ENCODE measurements around the gene FRMD4B. TPM values are rescaled to one million over a fixed set of nuclear protein-coding genes. Genes with fewer than 3 reads are reported as not detected.

The FRMD4B gene
- total RNA-seq, 1 donor from 2014 or later = 16.4 TPM

- H3K4me3 ChIP-seq (ENCODE audit: low read depth, low read length) = no peak overlapping the region
- no peaks in the 10 kb centered on the region for H3K27me3 ChIP-seq (ENCODE audit: control insufficient read depth, insufficient read depth, low read length)
- TF ChIP-seq CTCF (IDR thresholded peaks at IDR 0.05; ENCODE audit: insufficient read depth, low read length, poor library complexity, severe bottlenecking) = no peak
- H3K36me3 ChIP-seq (ENCODE audit: control insufficient read depth, insufficient read depth, low read length) = no peaks in the 10 kb centered on the region
- DNase-seq (ENCODE audit: low read depth) = no peak
Measured at GRCh38 chr3:69359916-69360315, 26.0 kb downstream of the FRMD4B start.

- no peak for DNase-seq (ENCODE audit: low read depth)
- no peak overlapping the region for H3K4me3 ChIP-seq (ENCODE audit: low read depth, low read length)
- no peaks in the 10 kb centered on the region for H3K36me3 ChIP-seq (ENCODE audit: control insufficient read depth, insufficient read depth, low read length)
- no peak for TF ChIP-seq CTCF (IDR thresholded peaks at IDR 0.05; ENCODE audit: insufficient read depth, low read length, poor library complexity, severe bottlenecking)
- no peaks in the 10 kb centered on the region for H3K27me3 ChIP-seq (ENCODE audit: control insufficient read depth, insufficient read depth, low read length)
Measured at GRCh38 chr3:69359339-69359893, 26.5 kb downstream of the FRMD4B start.

- Histone ChIP-seq H3K27me3 (ENCODE audit: control insufficient read depth, insufficient read depth, low read length) (no peaks in the 10 kb centered on the region), H3K36me3 (ENCODE audit: control insufficient read depth, insufficient read depth, low read length) (no peaks in the 10 kb centered on the region), H3K4me3 (ENCODE audit: low read depth, low read length) (no peak overlapping the region)
- DNase-seq (ENCODE audit: low read depth) = no peak
- no peak for TF ChIP-seq CTCF (IDR thresholded peaks at IDR 0.05; ENCODE audit: insufficient read depth, low read length, poor library complexity, severe bottlenecking)
Measured at GRCh38 chr3:69357196-69357595, 28.7 kb downstream of the FRMD4B start.

- Histone ChIP-seq H3K4me3 (ENCODE audit: low read depth, low read length) (no peak overlapping the region), H3K27me3 (ENCODE audit: control insufficient read depth, insufficient read depth, low read length) (no peaks in the 10 kb centered on the region), H3K36me3 (ENCODE audit: control insufficient read depth, insufficient read depth, low read length) (no peaks in the 10 kb centered on the region)
- no peak for DNase-seq (ENCODE audit: low read depth)
- no peak for TF ChIP-seq CTCF (IDR thresholded peaks at IDR 0.05; ENCODE audit: insufficient read depth, low read length, poor library complexity, severe bottlenecking)
Measured at GRCh38 chr3:69354948-69355347, 30.9 kb downstream of the FRMD4B start.

GRCh38 chr3:69353503-69353902 is 32.4 kb downstream of the FRMD4B start:
- no peak overlapping the region for H3K4me3 ChIP-seq (ENCODE audit: low read depth, low read length)

More at GRCh38 chr3:69353503-69353902, 32.4 kb downstream of the FRMD4B start:
- no peak for DNase-seq (ENCODE audit: low read depth)
- Histone ChIP-seq H3K27me3 (ENCODE audit: control insufficient read depth, insufficient read depth, low read length) (no peaks in the 10 kb centered on the region), H3K36me3 (ENCODE audit: control insufficient read depth, insufficient read depth, low read length) (no peaks in the 10 kb centered on the region)
- TF ChIP-seq CTCF (IDR thresholded peaks at IDR 0.05; ENCODE audit: insufficient read depth, low read length, poor library complexity, severe bottlenecking) = no peak
